Left ventricle myocardium inferior (tissue), 1 donor: ENCODE results near the gene CCDC12. TPM values are rescaled to one million over a fixed set of nuclear protein-coding genes. Genes with fewer than 3 reads are reported as not detected.
A peak's percentile ranks its signal among the peaks of the same experiment; 100 is the strongest.

Experiments used
- DNase-seq: peaks from one replicate; pipeline ENCODE4 v3.0.0-alpha.2; 2020
- H3K27ac ChIP-seq: fragments of 200-600 bp; replicated peaks from 2 replicates; pipeline ENCODE4 v1.8.0; 2021
- H3K27me3 ChIP-seq: fragments of 200-600 bp; 2 replicates; pipeline ENCODE4 v1.8.0; 2021; ENCODE audit warnings: low read depth
- H3K36me3 ChIP-seq: fragments of 200-600 bp; 2 replicates; pipeline ENCODE4 v1.8.0; 2021
- H3K4me1 ChIP-seq: fragments of 200-600 bp; 2 replicates; pipeline ENCODE4 v1.8.0; 2021
- H3K4me3 ChIP-seq: fragments of 200-600 bp; 2 replicates; pipeline ENCODE4 v1.8.0; 2021; ENCODE audit warnings: mild to moderate bottlenecking, moderate library complexity
- H3K9me3 ChIP-seq: fragments of 200-600 bp; replicated peaks from 2 replicates; pipeline ENCODE4 v1.8.0; 2021
- intact Hi-C: fragments of 100-400 bp; cut with micrococcal nuclease; formaldehyde crosslinking; loops from one replicate; pipeline ENCODE4 v1.11.0; 2022
- total RNA-seq: library from RNA; stranded (reverse); fragmentation: NEBNext Ultra II Directional; extraction: Animal tissue kit (Norgen Biotek cat#: 25700); gene quantifications from one replicate; pipeline ENCODE4 v1.2.1, GENCODE V29; 2021
- TF ChIP-seq, protein P1 (sequence below): fragments of 200-600 bp; IDR thresholded peaks from 2 replicates; pipeline ENCODE4 v1.8.0; 2021; ENCODE audit warnings: antibody characterized with exemption, mild to moderate bottlenecking, borderline replicate concordance
- donor health status: DM: no; HTN: yes; CAD: no; lungs with severe emphysema.

Gene CCDC12
- total RNA-seq, 1 donor from 2014 or later: 31.0 TPM

DNA sequence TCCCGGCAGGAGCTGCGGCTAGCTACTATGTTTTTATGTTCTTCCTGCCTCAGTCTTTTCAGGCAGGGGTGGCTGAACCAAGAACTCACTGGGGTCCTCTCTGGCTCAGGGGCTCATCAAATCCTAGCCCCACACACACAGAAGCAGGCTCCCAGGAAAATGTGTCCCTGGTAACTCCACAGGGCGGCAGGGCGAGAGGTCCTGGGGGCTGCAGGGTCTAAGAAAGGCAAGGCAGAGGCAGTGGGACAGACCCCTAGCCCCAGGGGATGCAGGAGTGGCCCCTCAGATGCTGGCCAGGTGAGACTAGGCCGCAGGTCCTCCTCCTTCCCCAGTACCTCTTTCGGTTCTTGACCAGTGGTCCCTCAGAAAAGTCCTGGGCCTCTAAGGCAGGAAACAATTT, 50.1 kb downstream of the CCDC12 start:
- Histone ChIP-seq H3K4me1 (peaks cover 86% of the 10 kb centered on the region), H3K27me3 (no peaks in the 10 kb centered on the region), H3K9me3 (no peaks in the 10 kb centered on the region), H3K36me3 (peaks cover 38% of the 10 kb centered on the region), H3K27ac (peak overlapping the region; percentile 90), H3K4me3 (no peak overlapping the region)
- DNase-seq: no peak
- TF ChIP-seq, protein P1, sequence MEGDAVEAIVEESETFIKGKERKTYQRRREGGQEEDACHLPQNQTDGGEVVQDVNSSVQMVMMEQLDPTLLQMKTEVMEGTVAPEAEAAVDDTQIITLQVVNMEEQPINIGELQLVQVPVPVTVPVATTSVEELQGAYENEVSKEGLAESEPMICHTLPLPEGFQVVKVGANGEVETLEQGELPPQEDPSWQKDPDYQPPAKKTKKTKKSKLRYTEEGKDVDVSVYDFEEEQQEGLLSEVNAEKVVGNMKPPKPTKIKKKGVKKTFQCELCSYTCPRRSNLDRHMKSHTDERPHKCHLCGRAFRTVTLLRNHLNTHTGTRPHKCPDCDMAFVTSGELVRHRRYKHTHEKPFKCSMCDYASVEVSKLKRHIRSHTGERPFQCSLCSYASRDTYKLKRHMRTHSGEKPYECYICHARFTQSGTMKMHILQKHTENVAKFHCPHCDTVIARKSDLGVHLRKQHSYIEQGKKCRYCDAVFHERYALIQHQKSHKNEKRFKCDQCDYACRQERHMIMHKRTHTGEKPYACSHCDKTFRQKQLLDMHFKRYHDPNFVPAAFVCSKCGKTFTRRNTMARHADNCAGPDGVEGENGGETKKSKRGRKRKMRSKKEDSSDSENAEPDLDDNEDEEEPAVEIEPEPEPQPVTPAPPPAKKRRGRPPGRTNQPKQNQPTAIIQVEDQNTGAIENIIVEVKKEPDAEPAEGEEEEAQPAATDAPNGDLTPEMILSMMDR: no peak
- intact Hi-C loops: no loop called here

DNA sequence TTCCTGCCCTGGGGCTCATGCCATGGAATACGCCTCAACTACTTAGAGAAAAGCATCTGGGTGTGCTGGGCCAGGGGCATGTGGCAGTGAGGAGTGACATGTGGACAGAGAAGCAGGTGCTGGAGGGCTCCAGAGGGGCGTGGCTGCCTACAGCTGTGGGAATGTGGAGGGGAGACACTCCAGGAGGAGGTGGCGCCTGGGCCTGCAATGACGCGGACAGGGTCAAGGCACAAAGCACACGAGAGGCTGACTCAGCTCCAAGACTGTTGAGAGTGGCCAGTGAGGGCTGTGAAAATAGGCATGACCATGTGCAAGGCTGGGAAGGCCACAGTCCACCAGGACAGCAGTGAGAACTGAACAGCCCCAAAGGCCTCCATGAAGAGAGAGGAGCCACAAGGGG, 50.5 kb downstream of the CCDC12 start:
- peaks cover 82% of the 10 kb centered on the region for H3K4me1 ChIP-seq
- intact Hi-C loops: no loop called here
- H3K27me3 ChIP-seq: no peaks in the 10 kb centered on the region
- DNase-seq: no peak
- H3K36me3 ChIP-seq: peaks cover 42% of the 10 kb centered on the region
- H3K4me3 ChIP-seq: no peak overlapping the region
- peak overlapping the region; percentile 90 for H3K27ac ChIP-seq
- no peaks in the 10 kb centered on the region for H3K9me3 ChIP-seq
- TF ChIP-seq, protein P1: no peak

DNA sequence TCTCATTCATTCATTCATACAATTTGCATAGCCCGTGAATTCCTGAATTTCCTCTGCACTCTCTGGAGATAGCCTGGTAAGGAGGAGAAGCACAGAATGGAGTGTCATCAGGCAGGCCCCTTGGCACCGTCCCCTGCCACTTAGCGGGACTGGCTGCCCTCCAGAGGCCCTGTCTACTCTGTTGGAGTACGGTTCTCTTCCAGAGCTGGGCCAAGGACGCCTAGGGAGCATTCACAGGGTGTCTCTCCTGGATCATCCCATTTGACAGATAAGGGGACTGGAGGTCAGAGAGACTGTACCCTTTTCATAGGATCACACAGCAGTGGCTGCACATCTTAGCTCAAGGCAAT, 51.0 kb downstream of the CCDC12 start:
- Histone ChIP-seq H3K27ac (peak overlapping the region; percentile 90), H3K36me3 (peaks cover 47% of the 10 kb centered on the region), H3K9me3 (no peaks in the 10 kb centered on the region), H3K4me3 (no peak overlapping the region), H3K4me1 (peaks cover 77% of the 10 kb centered on the region), H3K27me3 (no peaks in the 10 kb centered on the region)
- TF ChIP-seq, protein P1: no peak
- intact Hi-C loops: no loop called here
- peak; percentile 83 for DNase-seq

DNA sequence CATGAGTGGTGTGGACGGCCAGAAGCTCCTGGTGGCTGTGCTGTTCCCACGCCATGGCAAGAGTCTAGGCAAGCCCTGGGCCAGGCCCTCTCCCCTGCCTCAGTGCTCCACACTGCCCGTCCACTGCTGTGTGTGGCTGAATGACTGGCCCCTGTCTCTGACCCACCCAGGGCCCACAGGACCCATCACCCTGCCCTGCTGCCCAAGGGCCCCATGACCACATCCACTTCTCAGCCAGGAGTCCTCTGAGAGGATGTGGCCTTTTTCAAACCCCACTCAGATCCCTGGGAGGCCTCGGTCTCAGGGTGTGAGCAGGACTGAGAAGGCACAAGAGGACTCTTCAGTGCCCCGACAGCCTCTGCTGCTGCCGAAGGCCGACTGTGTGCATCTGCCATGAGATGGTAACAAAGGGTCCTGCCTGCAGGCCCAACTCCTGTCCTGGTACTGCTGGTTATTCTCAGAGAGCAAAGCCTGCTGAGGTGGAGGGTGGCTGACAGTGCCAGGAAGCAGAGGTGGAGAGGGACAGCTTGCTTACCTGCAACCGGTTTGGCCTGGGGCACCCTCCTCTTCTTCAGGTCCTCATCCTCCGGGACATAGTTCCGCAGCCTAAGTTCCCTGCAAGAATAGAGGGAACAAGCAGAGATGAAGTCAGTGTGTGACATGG, 51.5 kb downstream of the CCDC12 start:
- Histone ChIP-seq H3K27ac (peak overlapping the region; percentile 90), H3K4me1 (peaks cover 72% of the 10 kb centered on the region), H3K27me3 (no peaks in the 10 kb centered on the region), H3K36me3 (peaks cover 52% of the 10 kb centered on the region), H3K4me3 (no peak overlapping the region), H3K9me3 (no peaks in the 10 kb centered on the region)
- intact Hi-C loops: loop anchor here (5.0 kb wide), 1 partner anchor 72 kb away; no protein-coding TSS in a partner anchor
- DNase-seq: no peak
- TF ChIP-seq, protein P1: no peak

DNA sequence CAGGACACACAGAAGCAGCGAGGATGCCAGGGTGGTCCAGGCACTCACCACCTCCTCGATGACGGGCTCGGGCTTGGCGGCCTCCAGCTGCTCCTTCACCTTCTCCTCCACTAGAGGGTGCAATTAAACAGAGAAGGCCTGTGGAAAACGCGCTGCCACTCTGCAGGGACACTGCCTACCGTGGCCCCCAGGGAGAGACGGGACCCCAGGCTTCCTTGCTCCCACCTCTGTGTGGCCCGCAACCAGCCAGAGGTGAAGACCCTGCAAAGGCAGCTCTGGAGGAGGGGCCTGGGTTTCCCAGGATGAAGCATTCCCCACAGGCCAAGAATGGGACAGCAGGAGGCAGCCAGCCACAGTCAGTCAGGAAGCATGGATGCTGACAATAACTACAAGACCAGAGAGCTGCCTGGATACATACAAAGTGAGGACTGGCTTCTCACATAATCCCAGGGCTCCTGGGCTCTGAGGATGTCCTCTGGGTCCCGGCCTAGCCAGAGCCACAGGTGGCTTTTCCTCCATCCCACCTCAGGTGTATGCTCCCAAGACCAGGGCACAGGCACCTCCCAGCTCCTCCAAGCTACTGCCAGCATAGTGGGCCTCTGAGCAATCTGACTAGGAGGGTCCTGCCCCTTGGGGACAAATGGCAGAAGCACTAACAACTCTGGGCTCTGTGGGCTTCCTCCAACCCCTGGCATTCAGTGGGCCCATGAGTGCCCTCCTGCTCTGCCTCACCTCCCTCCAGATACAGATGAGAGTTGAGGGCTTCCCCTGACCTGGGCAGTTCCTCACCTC, 52.8 kb downstream of the CCDC12 start:
- peaks cover 65% of the 10 kb centered on the region for H3K36me3 ChIP-seq
- H3K27me3 ChIP-seq: no peaks in the 10 kb centered on the region
- DNase-seq: no peak
- no peaks in the 10 kb centered on the region for H3K9me3 ChIP-seq
- TF ChIP-seq, protein P1: peak; percentile 77
- no peak overlapping the region for H3K27ac ChIP-seq
- H3K4me1 ChIP-seq: peaks cover 59% of the 10 kb centered on the region
- intact Hi-C loops: loop anchor here (5.0 kb wide), 1 partner anchor 74 kb away; no protein-coding TSS in a partner anchor
- no peak overlapping the region for H3K4me3 ChIP-seq
